Stomach (tissue), 9 donors: ENCODE results near the gene CNST. TPM values are rescaled to one million over a fixed set of nuclear protein-coding genes. Genes with fewer than 3 reads are reported as not detected.

Source experiments
- DNase-seq, 2 donors: peaks; one replicate each; pipeline versions ENCODE4 v3.0.0 to v3.0.0-alpha.2; 2013 to 2019
- H3K27ac ChIP-seq, 5 donors: fragments of 200-600 bp in 4 of 5; sonication (generic) in 4 of 5; one replicate each; pipeline ENCODE4 v1.5.1; 2013 to 2019; ENCODE audit warnings: mild to moderate bottlenecking in 1 of 5, moderate library complexity in 1 of 5
- H3K27me3 ChIP-seq, 3 donors: fragments of 200-600 bp; sonication (generic); one replicate each; pipeline ENCODE4 v1.5.1; 2017 to 2019; ENCODE audit warnings: mixed run types in 1 of 3
- H3K36me3 ChIP-seq, 4 donors: fragments of 200-600 bp; sonication (generic); 1 replicate in 3 of 4; 2 replicates in 1 of 4; pipeline ENCODE4 v1.5.1; 2016 to 2019
- H3K4me1 ChIP-seq, 4 donors: fragments of 200-600 bp; sonication (generic); one replicate each; pipeline ENCODE4 v1.5.1; 2016 to 2019
- H3K4me3 ChIP-seq, 4 donors: fragments of 200-600 bp; sonication (generic) in 3 of 4; one replicate each; pipeline ENCODE4 v1.5.1; 2016 to 2019; ENCODE audit warnings: mild to moderate bottlenecking in 1 of 4
- H3K9me3 ChIP-seq, 4 donors: fragments of 200-600 bp; sonication (generic); one replicate each; pipeline ENCODE4 v1.5.1; 2016 to 2019
- CTCF ChIP-seq, 7 experiments: fragments of 450-650 bp in 4 of 7; fragments of 200-600 bp in 3 of 7; sonication (generic) in 3 of 7; IDR thresholded peaks; one replicate each; pipeline ENCODE4 v1.5.1; 2016 to 2019; ENCODE audit warnings: antibody characterized with exemption in 7 of 7, control low read depth in 2 of 7, mild to moderate bottlenecking in 1 of 7
- EP300 ChIP-seq: sonication (generic); formaldehyde crosslinking; IDR thresholded peaks from one replicate; pipeline ENCODE4 v1.6.1; 2017; ENCODE audit warnings: antibody characterized with exemption
- POLR2A ChIP-seq, 4 donors: fragments of 450-650 bp; IDR thresholded peaks; one replicate each; pipeline ENCODE4 v1.6.1; 2016; ENCODE audit warnings: antibody characterized with exemption in 4 of 4, control low read depth in 2 of 4, mild to moderate bottlenecking in 1 of 4, moderate library complexity in 1 of 4
- POLR2AphosphoS5 ChIP-seq, 3 donors: sonication (generic); formaldehyde crosslinking; IDR thresholded peaks; one replicate each; pipeline ENCODE4 v1.6.1; 2016; ENCODE audit warnings: antibody characterized with exemption in 3 of 3
- WGBS, 5 donors: extraction: QIAGEN DNeasy Blood & Tissue Kit in 3 of 5; methylation state at CpG; one replicate each; pipeline versions ENCODE4 v1.1.5 to v1.1.7; 2013 to 2018; 5-methylcytosine and 5-hydroxymethylcytosine counted together
- intact Hi-C: fragments of 100-400 bp; cut with DNase I; formaldehyde crosslinking; loops from one replicate; pipeline ENCODE4 v1.15.1; 2023; ENCODE audit warnings: low total_unique reads
- polyA plus RNA-seq, 3 donors: library from polyadenylated mRNA; stranded (reverse); fragments of 200-250 nt; gene quantifications; one replicate each; pipeline ENCODE4 v1.2.3, GENCODE V29; 2013
- total RNA-seq, 5 donors: library from RNA; depleted of rRNA; stranded (reverse); fragments of >200 nt; gene quantifications; one replicate each; pipeline versions ENCODE4 v1.1.0 to v1.2.3, GENCODE V29; 2014 to 2016
- donor health status: healthy with polysubstance abuse.
- donor health status: Bipolar disorder and iron deficiency.
- donor health status: healthy.

Gene CNST
- total and polyA plus RNA-seq, 8 donors = 4.5 to 42.8 (median 16.2) TPM

- WGBS, 5 donors = 86 to 100% (median 100%) methylated on average over 1 of the region's 1 CpG
- H3K4me3 ChIP-seq = no peak overlapping the region
- intact Hi-C loops = no loop called here
- no peak overlapping the region for H3K27ac ChIP-seq
- no peak for DNase-seq
- peaks cover 4 to 34% (median 25%) of the 10 kb centered on the region in 4 donors for H3K9me3 ChIP-seq
- TF ChIP-seq POLR2A (IDR thresholded peaks at IDR 0.05) (no peak), POLR2AphosphoS5 (IDR thresholded peaks at IDR 0.05) (no peak), CTCF (IDR thresholded peaks at IDR 0.05) (no peak), EP300 (no peak)
- no peaks in the 10 kb centered on the region for H3K4me1 ChIP-seq
- H3K27me3 ChIP-seq = no peaks in the 10 kb centered on the region
- no peaks in the 10 kb centered on the region for H3K36me3 ChIP-seq
These were observed 46.7 kb upstream of the CNST start for GRCh38 chr1:246519514-246519913.

GRCh38 chr1:246526380-246526779 lies 39.9 kb upstream of the CNST start:
- TF ChIP-seq EP300 (no peak), POLR2AphosphoS5 (IDR thresholded peaks at IDR 0.05) (no peak), CTCF (IDR thresholded peaks at IDR 0.05) (no peak), POLR2A (IDR thresholded peaks at IDR 0.05) (no peak)
- intact Hi-C loops = no loop called here

GRCh38 chr1:246526915-246527314 lies 39.3 kb upstream of the CNST start:
- H3K4me3 ChIP-seq = no peak overlapping the region
- H3K36me3 ChIP-seq = no peaks in the 10 kb centered on the region
- intact Hi-C loops = no loop called here
- no peak for DNase-seq
- no peaks in the 10 kb centered on the region for H3K4me1 ChIP-seq
- 72 to 87% (median 75%) methylated on average over 6 to 7 of the region's 7 CpGs for WGBS, 5 donors
- H3K9me3 ChIP-seq = peaks cover 0 to 20% (median 15%) of the 10 kb centered on the region in 4 donors
- no peak overlapping the region for H3K27ac ChIP-seq
- no peak for TF ChIP-seq CTCF (IDR thresholded peaks at IDR 0.05)
- no peak for TF ChIP-seq EP300
- no peak for TF ChIP-seq POLR2AphosphoS5 (IDR thresholded peaks at IDR 0.05)
- TF ChIP-seq POLR2A (IDR thresholded peaks at IDR 0.05) = no peak
- H3K27me3 ChIP-seq = no peaks in the 10 kb centered on the region

More at GRCh38 chr1:246526380-246526779, 39.9 kb upstream of the CNST start:
- WGBS, 5 donors = 81 to 88% (median 87%) methylated on average over 4 of the region's 4 CpGs
- Histone ChIP-seq H3K4me1 (no peaks in the 10 kb centered on the region), H3K27ac (no peak overlapping the region), H3K4me3 (no peak overlapping the region), H3K9me3 (peaks cover 0 to 19% (median 14%) of the 10 kb centered on the region in 4 donors), H3K27me3 (no peaks in the 10 kb centered on the region), H3K36me3 (no peaks in the 10 kb centered on the region)
- DNase-seq = no peak

GRCh38 chr1:246527402-246528088 lies 38.7 kb upstream of the CNST start:
- DNase-seq = no peak
- Histone ChIP-seq H3K9me3 (peaks cover 0 to 20% (median 15%) of the 10 kb centered on the region in 4 donors), H3K36me3 (no peaks in the 10 kb centered on the region), H3K27me3 (no peaks in the 10 kb centered on the region), H3K27ac (no peak overlapping the region), H3K4me1 (no peaks in the 10 kb centered on the region), H3K4me3 (no peak overlapping the region)
- 40 to 58% (median 46%) methylated on average over 5 of the region's 5 CpGs for WGBS, 5 donors
- TF ChIP-seq POLR2AphosphoS5 (IDR thresholded peaks at IDR 0.05) (no peak), CTCF (IDR thresholded peaks at IDR 0.05) (no peak), EP300 (no peak), POLR2A (IDR thresholded peaks at IDR 0.05) (no peak)
- intact Hi-C loops = no loop called here
